Measurements from ENCODE around the gene YY1. TPM values are rescaled to one million over a fixed set of nuclear protein-coding genes. Genes with fewer than 3 reads are reported as not detected.
"Not testable (repeated sequence)": the region's sequence is repeated elsewhere in the genome, so short reads cannot be mapped to it uniquely, and the experiment has no call there.

The YY1 gene
- total RNA-seq, 4 donors from 2014 or later = 40.2 to 61.7 (median 53.2) TPM

DNA sequence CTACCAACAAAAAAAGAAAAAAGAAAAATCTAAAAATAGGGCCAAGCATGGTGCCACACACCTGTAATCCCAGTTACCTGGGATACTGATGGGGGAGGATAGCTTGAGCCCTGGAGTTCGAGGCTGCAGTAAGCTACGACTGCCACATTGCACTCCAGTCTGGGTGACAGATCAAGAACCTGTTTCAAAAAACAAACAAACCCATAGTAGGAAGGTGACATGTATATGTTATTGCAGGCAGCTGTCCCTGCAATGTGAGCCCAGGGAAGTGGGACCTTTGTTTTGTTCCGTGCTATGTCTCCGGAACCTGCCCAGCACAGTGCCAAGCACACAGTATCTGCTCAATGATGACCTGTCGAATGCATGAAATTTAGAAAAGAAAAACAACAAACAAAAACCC lies 37.2 kb upstream of the YY1 start:
- Histone ChIP-seq H3K27ac (no peak overlapping the region), H3K4me1 (no peaks in the 10 kb centered on the region), H3K27me3 (no peaks in the 10 kb centered on the region), H3K36me3 (no peaks in the 10 kb centered on the region), H3K4me3 (no peak overlapping the region), H3K9me3 (no peaks in the 10 kb centered on the region)
- TF ChIP-seq POLR2A (IDR thresholded peaks at IDR 0.05) = no peak
- TF ChIP-seq, protein P1, sequence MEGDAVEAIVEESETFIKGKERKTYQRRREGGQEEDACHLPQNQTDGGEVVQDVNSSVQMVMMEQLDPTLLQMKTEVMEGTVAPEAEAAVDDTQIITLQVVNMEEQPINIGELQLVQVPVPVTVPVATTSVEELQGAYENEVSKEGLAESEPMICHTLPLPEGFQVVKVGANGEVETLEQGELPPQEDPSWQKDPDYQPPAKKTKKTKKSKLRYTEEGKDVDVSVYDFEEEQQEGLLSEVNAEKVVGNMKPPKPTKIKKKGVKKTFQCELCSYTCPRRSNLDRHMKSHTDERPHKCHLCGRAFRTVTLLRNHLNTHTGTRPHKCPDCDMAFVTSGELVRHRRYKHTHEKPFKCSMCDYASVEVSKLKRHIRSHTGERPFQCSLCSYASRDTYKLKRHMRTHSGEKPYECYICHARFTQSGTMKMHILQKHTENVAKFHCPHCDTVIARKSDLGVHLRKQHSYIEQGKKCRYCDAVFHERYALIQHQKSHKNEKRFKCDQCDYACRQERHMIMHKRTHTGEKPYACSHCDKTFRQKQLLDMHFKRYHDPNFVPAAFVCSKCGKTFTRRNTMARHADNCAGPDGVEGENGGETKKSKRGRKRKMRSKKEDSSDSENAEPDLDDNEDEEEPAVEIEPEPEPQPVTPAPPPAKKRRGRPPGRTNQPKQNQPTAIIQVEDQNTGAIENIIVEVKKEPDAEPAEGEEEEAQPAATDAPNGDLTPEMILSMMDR (IDR thresholded peaks at IDR 0.05) = no peak
- intact Hi-C loops (cut with DNase I; ENCODE audit: low total_unique reads) = no loop called here
- DNase-seq = no peak

DNA sequence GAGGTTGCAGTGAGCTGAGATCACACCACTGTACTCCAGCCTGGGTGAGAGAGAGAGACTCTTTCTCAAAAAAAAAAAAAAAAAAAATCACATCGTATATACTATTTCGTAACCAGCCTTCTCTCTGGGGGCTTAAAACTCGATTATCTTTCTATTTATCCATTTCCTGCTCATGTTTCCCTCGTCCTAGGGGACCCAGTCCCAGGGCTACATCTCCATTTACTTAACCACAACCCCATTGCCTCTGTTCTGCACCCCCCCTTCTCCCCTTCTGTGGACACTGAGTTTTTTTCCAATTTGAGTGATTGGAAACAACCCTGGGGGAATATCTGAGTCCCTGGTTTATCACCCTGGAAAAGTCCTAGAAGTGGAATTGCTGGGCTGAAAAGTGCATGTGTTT lies 36.2 kb upstream of the YY1 start:
- intact Hi-C loops (cut with DNase I; ENCODE audit: low total_unique reads) = no loop called here
- Histone ChIP-seq H3K27me3 (no peaks in the 10 kb centered on the region), H3K36me3 (no peaks in the 10 kb centered on the region), H3K4me3 (no peak overlapping the region), H3K4me1 (no peaks in the 10 kb centered on the region), H3K9me3 (no peaks in the 10 kb centered on the region), H3K27ac (no peak overlapping the region)
- DNase-seq = no peak
- TF ChIP-seq POLR2A (IDR thresholded peaks at IDR 0.05) = no peak
- TF ChIP-seq, protein P1 (IDR thresholded peaks at IDR 0.05) = no peak

DNA sequence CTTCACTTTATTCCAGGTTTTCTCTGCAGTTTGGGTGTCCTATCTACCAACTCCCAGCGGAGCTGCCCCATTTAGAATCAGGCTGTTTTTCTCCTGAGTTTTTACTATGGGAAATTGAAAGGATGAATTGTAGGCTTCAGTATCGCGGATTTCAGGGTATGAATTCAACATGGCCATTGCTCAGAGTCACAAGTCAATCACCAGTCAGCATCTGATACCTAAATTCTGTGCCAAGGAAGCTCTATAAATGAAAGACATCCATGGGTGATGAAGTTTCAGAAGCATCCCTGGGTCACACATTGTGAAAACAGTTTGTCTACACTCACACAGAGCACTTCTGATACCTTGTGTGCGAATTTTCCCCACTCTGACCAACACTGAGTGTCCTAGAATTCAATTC lies 35.8 kb upstream of the YY1 start:
- no peak for DNase-seq
- no peak overlapping the region for H3K4me3 ChIP-seq
- no peaks in the 10 kb centered on the region for H3K27me3 ChIP-seq
- H3K9me3 ChIP-seq = no peaks in the 10 kb centered on the region
- no peaks in the 10 kb centered on the region for H3K36me3 ChIP-seq
- no peak overlapping the region for H3K27ac ChIP-seq
- no peaks in the 10 kb centered on the region for H3K4me1 ChIP-seq
- intact Hi-C loops (cut with DNase I; ENCODE audit: low total_unique reads) = no loop called here
- TF ChIP-seq, protein P1 (IDR thresholded peaks at IDR 0.05) = no peak
- TF ChIP-seq POLR2A (IDR thresholded peaks at IDR 0.05) = no peak

DNA sequence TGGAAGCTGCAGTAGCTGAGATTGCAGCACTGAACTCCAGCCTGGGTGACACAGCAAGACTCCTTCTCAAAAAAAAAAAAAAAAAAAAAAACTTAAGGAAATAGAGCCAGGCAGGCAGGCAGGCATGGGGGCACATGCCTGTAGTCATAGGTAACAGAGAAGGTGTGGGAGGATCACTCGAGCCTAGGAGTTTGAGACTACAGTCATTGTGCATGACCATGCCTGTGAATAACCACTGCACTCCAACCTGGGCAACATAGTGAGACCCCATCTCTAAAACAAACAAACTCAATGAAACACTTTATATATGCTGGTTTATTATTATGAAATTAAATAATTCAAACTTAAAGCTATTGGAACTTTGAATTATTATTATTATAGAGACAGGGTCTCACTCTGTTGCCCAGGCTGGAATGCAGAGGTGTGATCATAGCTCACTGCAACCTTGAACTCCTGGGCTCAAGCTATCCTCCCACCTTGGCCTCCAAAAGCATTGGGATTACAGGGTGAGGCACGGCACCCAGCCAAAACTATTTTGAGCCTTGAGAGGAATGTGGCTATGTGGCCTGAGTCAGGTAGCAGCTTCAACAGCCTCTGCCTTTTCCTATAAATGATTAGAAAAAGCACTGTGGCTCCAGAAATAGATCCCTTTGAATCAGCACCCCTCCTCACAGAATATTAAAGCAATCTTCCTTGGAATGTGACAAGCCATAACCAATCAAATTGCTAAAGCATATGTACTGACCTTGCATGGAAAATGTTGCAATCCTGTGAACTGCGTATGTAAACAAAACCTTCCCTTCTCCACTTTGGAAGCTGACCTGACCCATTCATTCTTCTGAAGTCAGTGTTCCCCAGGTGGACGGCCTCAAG lies 34.7 kb upstream of the YY1 start:
- intact Hi-C loops (cut with DNase I; ENCODE audit: low total_unique reads) = no loop called here
- Histone ChIP-seq H3K4me1 (no peaks in the 10 kb centered on the region), H3K27me3 (no peaks in the 10 kb centered on the region), H3K4me3 (no peak overlapping the region), H3K27ac (no peak overlapping the region), H3K36me3 (no peaks in the 10 kb centered on the region), H3K9me3 (no peaks in the 10 kb centered on the region)
- TF ChIP-seq, protein P1 (IDR thresholded peaks at IDR 0.05) = no peak
- no peak for TF ChIP-seq POLR2A (IDR thresholded peaks at IDR 0.05)
- DNase-seq = no peak

DNA sequence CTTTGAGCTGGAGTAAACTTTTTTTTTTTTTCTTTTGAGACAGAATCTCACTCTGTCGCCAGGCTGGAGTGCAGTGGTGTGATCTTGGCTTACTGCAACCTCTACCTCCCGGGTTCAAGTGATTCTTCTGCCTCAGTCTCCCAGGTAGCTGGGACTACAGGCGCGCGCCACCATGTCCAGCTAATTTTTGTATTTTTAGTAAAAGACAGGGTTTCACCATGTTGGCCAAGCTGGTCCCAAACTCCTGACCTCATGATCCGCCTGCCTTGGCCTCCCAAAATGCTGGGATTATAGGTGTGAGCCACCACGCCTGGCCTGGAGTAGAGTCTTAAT lies 34.1 kb upstream of the YY1 start:
- H3K27me3 ChIP-seq; intact Hi-C loops (cut with DNase I; ENCODE audit: low total_unique reads); DNase-seq; H3K4me1 ChIP-seq; H3K36me3 ChIP-seq; H3K9me3 ChIP-seq; H3K4me3 ChIP-seq; H3K27ac ChIP-seq: not testable (repeated sequence)

DNA sequence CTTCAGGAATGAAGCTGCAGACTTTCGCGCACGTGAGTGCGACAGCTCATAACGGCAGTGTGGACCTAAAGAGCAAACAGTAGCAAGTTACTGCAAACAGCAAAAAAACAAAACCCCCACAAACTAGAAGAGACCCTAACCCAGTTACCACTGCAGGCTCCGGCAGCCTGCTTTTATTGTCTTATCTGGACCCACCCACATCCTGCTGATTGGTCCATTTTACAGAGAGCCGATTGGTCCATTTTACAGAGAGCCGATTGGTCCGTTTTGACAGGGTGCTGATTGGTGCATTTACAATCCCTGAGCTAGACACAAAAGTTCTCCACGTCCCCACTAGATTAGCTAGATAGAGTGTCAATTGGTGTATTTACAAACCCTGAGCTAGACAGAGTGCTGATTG lies 31.4 kb upstream of the YY1 start:
- intact Hi-C loops (cut with DNase I; ENCODE audit: low total_unique reads); H3K9me3 ChIP-seq; DNase-seq; H3K27ac ChIP-seq; H3K36me3 ChIP-seq; H3K4me1 ChIP-seq; H3K4me3 ChIP-seq; H3K27me3 ChIP-seq: not testable (repeated sequence)

DNA sequence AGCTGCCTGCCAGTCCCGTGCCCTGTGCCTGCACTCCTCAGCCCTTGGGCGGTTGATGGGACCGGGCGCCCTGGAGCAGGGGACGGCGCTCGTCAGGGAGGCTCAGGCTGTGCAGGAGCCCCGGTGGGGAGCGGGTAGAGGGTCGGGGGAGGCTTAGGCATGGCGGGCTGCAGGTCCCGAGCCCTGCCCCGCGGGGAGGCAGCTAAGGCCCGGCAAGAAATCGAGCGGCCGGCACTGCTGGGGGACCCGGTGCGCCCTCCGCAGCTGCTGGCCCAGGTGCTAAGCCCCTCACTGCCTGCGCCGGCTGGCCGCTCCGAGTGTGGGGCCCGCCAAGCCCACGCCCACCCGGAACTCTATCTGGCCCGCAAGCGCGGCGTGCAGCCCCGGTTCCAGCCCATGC lies 30.8 kb upstream of the YY1 start:
- H3K36me3 ChIP-seq; H3K4me3 ChIP-seq; H3K9me3 ChIP-seq; DNase-seq; H3K27me3 ChIP-seq; H3K4me1 ChIP-seq; intact Hi-C loops (cut with DNase I; ENCODE audit: low total_unique reads); H3K27ac ChIP-seq: not testable (repeated sequence)

All from uterus (tissue), 4 donors.